ENCODE results near the gene SETD7. TPM values are rescaled to one million over a fixed set of nuclear protein-coding genes. Genes with fewer than 3 reads are reported as not detected.

Gene SETD7
- total RNA-seq (2022; extraction: Qiagen RNA extraction): 38.3 to 52.4 TPM (median 44.3 TPM) in 5 replicates

GRCh38 chr4:139556071-139556723, at the start of gene SETD7:
Gene SETD7 (minus strand): TSS chr4:139556219. CDS start chr4:139556137, 82 bp downstream.

GRCh38 chr4:139454111-139455045, 101.6 kb downstream of the SETD7 start, which contains the start of gene RAB33B:
Gene RAB33B (plus strand): TSS chr4:139454121. CDS start chr4:139454196, 75 bp downstream.

Other genes starting within 250 kb of the SETD7 start
- gene RAB33B, start 102.1 kb downstream of the SETD7 start, total RNA-seq (2022; extraction: Qiagen RNA extraction): 2.1 to 2.5 TPM (median 2.5 TPM) in 5 replicates
- gene MGST2, start 109.6 kb upstream of the SETD7 start, total RNA-seq (2022; extraction: Qiagen RNA extraction): 47.5 to 55.3 TPM (median 50.7 TPM) in 5 replicates

Measured in A549 treated with dexamethasone at 1 μM for 4 hours (cell line).